ENCODE results near the gene CD72.

- TF ChIP-seq EP300 (IDR thresholded peaks at IDR 0.05) (no peak), CTCF (IDR thresholded peaks at IDR 0.05) (no peak), POLR2A (IDR thresholded peaks at IDR 0.05) (no peak)
Observed at GRCh38 chr9:35656831-35657545, 38.8 kb upstream of the CD72 start.

Measured in sigmoid colon (tissue), 4 donors.